ENCODE data around the gene SEMA7A.

DNA sequence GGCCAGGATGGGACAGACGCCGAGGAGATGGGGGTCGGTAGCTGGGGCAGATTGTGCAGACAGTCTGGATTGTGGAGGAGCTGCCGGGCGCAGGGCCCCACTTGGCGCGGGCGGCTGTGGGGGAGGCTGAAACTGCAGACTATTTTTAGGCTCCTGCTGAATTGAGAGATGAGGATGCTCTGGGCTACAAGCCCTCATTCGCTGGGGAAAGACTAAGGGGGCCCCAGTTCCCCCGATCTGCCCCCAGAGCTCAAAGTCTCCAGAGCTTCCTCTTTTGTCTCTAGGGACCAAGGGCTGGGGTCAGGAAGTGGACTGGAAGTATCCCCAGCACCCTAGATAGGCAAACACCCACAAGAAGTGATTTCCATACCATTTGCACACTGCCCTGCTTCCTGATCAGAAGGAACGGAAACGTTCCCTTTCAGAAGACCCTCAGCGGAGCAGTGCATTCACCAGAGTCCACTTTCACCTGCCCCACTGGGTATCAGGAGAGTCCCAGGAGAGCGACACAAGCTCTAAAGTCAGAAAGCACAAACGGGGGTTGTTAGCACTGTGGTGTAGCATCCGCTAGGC is 29.7 kb downstream of the SEMA7A start:
- TF ChIP-seq POLR2AphosphoS5 (IDR thresholded peaks at IDR 0.05; ENCODE audit: borderline replicate concordance, low read depth, low read length) (no peak), EZH2 (IDR thresholded peaks at IDR 0.05) (no peak), FOXP2 (optimal IDR thresholded peaks at IDR 0.05; ENCODE audit: control extremely low read depth, extremely low read length, insufficient read depth) (no peak)
